Hair follicular keratinocyte (primary cell): ENCODE data around the gene ZNF217. TPM values are rescaled to one million over a fixed set of nuclear protein-coding genes. Genes with fewer than 3 reads are reported as not detected.

Source experiments
- total RNA-seq: library from RNA; depleted of rRNA; stranded (reverse); fragments of >200 nt; gene quantifications from 2 replicates; pipeline ENCODE4 v1.2.3, GENCODE V29; 2015

Gene ZNF217
- total RNA-seq: 15.0 and 29.8 TPM in 2 replicates

DNA sequence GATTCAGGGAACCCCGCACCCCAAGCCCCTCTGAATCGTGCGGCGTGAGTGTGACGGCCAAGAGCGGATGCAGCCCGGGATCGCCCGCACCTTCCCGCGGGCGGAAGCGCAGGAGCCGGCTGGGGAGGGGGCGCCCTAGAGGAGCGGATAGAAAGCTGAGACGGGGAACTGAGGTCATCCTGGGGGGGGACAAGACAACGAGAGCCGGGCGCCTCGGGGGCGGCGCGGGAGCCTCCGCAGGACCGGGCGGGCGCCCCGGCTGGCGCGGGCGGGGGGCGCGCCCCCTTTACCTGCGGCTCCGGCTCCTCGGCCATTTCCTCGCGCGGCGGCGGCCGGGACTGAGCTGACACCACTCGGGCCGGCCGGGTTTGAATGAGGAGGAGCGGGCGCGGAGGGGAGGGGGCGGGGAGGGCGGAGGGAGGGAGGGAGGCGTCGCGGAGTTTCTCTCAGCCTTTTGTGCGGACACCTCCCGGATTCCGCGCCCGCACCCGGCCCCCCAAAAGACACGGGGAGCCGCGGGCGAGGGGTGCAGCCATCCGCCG lies at the start of gene ZNF217:
Gene ZNF217, minus strand, starts transcription at position 374 of the 542 bp plus-strand sequence. CDS start 11,013 bp downstream, outside the sequence.

